Ovary (tissue), 9 donors: ENCODE results near the gene SRRT. TPM values are rescaled to one million over a fixed set of nuclear protein-coding genes. Genes with fewer than 3 reads are reported as not detected.

Experiments
- DNase-seq, 5 donors: peaks; one replicate each; pipeline ENCODE4 v3.0.0-alpha.2; 2019 to 2020
- H3K27ac ChIP-seq, 2 donors: fragments of 200-600 bp; one replicate each; pipeline versions ENCODE4 v1.5.1 to v1.8.0; 2019 to 2022
- H3K27me3 ChIP-seq: fragments of 200-600 bp; one replicate; pipeline ENCODE4 v1.8.0; 2022
- H3K36me3 ChIP-seq: fragments of 200-600 bp; sonication (generic); one replicate; pipeline ENCODE4 v1.5.1; 2019
- H3K4me1 ChIP-seq: one replicate; pipeline ENCODE4 v1.8.1; 2013; ENCODE audit warnings: mild to moderate bottlenecking, moderate library complexity; ENCODE audit not compliant: insufficient read depth
- H3K4me3 ChIP-seq: fragments of 200-600 bp; sonication (generic); one replicate; pipeline ENCODE4 v1.5.1; 2017
- H3K9me3 ChIP-seq, 2 donors: fragments of 200-600 bp in 1 of 2; sonication (generic) in 1 of 2; one replicate each; pipeline versions ENCODE4 v1.5.1 to v1.8.1; 2013 to 2019; ENCODE audit warnings: mild to moderate bottlenecking in 1 of 2, moderate library complexity in 1 of 2
- EP300 ChIP-seq: sonication (generic); formaldehyde crosslinking; IDR thresholded peaks from one replicate; pipeline ENCODE4 v1.6.1; 2017; ENCODE audit warnings: antibody characterized with exemption
- POLR2A ChIP-seq: fragments of 450-650 bp; IDR thresholded peaks from one replicate; pipeline ENCODE4 v1.6.1; 2017; ENCODE audit warnings: antibody characterized with exemption, mild to moderate bottlenecking, moderate library complexity
- WGBS, 3 donors: extraction: QIAGEN DNeasy Blood & Tissue Kit in 1 of 3; methylation state at CpG; one replicate each; pipeline versions ENCODE4 v1.1.5 to v1.1.7; 2013 to 2017; 5-methylcytosine and 5-hydroxymethylcytosine counted together
- intact Hi-C, 4 donors: fragments of 100-400 bp; cut with DNase I; formaldehyde crosslinking; loops; one replicate each; pipeline versions ENCODE4 v1.11.0 to v1.15.1; 2022 to 2023
- polyA plus RNA-seq, 2 donors: library from polyadenylated mRNA; stranded (reverse); fragments of 200-250 nt in 1 of 2; fragments of 350-450 nt in 1 of 2; fragmentation: Illumina TruSeq in 1 of 2; extraction: RNeasy Lipid Tissue Mini Kit (QIAGEN cat#74804) in 1 of 2; gene quantifications; one replicate each; pipeline ENCODE4 v1.2.3, GENCODE V29; 2013 to 2014
- total RNA-seq, 7 donors: library from RNA; depleted of rRNA in 2 of 7; stranded (reverse); fragments of >200 nt in 2 of 7; fragmentation: NEBNext Ultra II Directional in 3 of 7; extraction: Animal tissue kit (Norgen Biotek cat#: 25700) in 3 of 7; gene quantifications; one replicate each; pipeline versions ENCODE4 v1.1.0 to v1.2.4, GENCODE V29; 2016 to 2023
- TF ChIP-seq, protein P1 (sequence below), 3 donors: fragments of 450-650 bp in 2 of 3; fragments of 200-600 bp in 1 of 3; IDR thresholded peaks; one replicate each; pipeline versions ENCODE4 v1.5.1 to v1.8.0; 2016 to 2022; ENCODE audit warnings: antibody characterized with exemption in 3 of 3, mild to moderate bottlenecking in 1 of 3
- donor health status: DM: no; HTN: no; CAD: no; lungs with moderate emphysema.
- donor health status: DM: no; HTN: no; CAD: no.
- donor health status: Bipolar disorder and iron deficiency.
- donor health status: DM: yes; HTN: yes; CAD: no.
- donor health status: DM: no; HTN: no; CAD: no.
- donor health status: DM: yes; HTN: yes; CAD: no.

SRRT gene
- total and polyA plus RNA-seq, 9 donors = 45.8 to 191 (median 135) TPM

DNA sequence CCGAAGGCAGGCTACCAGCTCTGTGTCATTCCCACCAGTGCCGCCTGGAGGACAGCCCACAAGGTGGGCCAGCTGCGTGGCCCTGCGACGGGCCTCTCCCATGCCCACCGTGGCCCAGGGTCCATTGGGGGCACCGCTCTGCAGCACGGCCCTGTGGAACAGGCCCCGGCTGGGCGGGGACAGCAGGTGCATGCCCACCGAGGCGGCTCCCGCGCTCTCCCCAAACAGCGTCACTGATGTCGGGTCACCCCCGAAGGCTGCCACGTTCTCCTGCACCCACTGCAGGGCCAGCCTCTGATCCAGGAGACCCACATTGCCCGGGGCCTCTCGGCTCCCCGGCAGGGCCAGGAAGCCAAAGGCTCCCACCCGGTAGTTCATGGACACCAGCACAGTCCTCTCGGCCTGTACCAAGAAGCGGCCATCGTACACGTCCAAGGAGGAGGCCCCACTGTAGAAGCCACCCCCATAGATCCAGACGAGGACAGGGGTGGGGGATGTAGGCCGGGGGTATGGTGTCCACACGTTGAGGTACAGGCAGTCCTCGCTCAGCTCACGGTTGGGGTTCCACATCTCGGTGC is 18.5 kb downstream of the SRRT start:
- Histone ChIP-seq H3K36me3 (no peaks in the 10 kb centered on the region), H3K27me3 (no peaks in the 10 kb centered on the region), H3K4me3 (no peak overlapping the region), H3K9me3 (no peaks in the 10 kb centered on the region), H3K4me1 (peaks cover 9% of the 10 kb centered on the region), H3K27ac (no peak overlapping the region)
- no peak for TF ChIP-seq EP300
- TF ChIP-seq, protein P1, sequence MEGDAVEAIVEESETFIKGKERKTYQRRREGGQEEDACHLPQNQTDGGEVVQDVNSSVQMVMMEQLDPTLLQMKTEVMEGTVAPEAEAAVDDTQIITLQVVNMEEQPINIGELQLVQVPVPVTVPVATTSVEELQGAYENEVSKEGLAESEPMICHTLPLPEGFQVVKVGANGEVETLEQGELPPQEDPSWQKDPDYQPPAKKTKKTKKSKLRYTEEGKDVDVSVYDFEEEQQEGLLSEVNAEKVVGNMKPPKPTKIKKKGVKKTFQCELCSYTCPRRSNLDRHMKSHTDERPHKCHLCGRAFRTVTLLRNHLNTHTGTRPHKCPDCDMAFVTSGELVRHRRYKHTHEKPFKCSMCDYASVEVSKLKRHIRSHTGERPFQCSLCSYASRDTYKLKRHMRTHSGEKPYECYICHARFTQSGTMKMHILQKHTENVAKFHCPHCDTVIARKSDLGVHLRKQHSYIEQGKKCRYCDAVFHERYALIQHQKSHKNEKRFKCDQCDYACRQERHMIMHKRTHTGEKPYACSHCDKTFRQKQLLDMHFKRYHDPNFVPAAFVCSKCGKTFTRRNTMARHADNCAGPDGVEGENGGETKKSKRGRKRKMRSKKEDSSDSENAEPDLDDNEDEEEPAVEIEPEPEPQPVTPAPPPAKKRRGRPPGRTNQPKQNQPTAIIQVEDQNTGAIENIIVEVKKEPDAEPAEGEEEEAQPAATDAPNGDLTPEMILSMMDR (IDR thresholded peaks at IDR 0.05) = no peak
- TF ChIP-seq POLR2A = no peak
- intact Hi-C loops = loop anchor here in 2 of 4 donors (10.0 kb wide), 4 partner anchors 241 to 401 kb away; partner anchors contain the start of gene VGF (in 1 of the 2)
- DNase-seq = peak in 2 of 5 donors; percentile 31 to 49
- 87 to 90% (median 88%) methylated on average over 28 to 32 of the region's 32 CpGs for WGBS, 3 donors

DNA sequence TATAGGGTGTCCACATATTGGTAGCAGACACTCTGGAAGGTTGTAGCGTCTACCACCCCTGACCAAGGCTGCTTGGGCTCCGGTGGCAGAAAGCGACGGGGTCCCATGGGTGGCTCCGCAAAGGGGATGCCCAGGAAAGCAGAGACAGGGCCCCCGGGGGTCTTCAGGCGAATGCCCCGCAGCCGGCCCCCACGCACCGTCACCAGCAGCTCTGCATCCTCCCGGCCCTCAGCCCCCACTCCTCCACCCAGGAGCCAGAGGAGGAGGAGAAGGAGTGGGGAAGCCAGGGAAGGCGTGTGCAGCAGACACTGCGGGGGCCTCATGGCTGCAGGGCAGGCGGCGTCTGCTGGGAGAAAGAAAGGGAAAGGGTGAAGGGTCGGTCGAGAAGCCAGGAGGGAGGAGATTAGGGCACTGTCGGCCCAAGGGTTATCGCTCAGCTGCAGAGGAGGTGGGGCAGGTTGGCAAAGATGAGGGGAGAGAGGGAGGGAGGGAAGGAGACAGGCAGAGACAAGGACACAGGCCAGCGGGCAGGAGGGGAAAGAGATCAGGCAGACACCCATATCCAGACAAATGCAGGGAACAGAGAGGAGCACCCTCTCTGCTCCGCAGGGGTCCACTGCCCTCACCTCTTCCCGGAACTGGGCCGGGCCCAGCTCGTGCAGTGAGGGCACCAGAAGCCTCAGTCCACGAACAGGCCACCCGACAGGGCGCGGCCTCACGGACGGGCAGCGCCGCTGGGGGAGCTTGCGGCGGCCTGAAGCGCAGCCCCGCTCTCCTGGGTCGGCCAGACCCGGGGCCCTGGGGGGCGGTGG is 19.2 kb downstream of the SRRT start:
- intact Hi-C loops = loop anchor here in 2 of 4 donors (10.0 kb wide), 4 partner anchors 241 to 401 kb away; partner anchors contain the start of gene VGF (in 1 of the 2)
- peak overlapping the region; percentile 41 for H3K4me3 ChIP-seq
- no peaks in the 10 kb centered on the region for H3K27me3 ChIP-seq
- H3K9me3 ChIP-seq = no peaks in the 10 kb centered on the region
- H3K36me3 ChIP-seq = no peaks in the 10 kb centered on the region
- H3K27ac ChIP-seq = peak overlapping the region in 1 of 2 donors; percentile 57
- DNase-seq = peak in 1 of 5 donors; percentile 41
- TF ChIP-seq EP300 (no peak), POLR2A (no peak)
- TF ChIP-seq, protein P1 (IDR thresholded peaks at IDR 0.05) = no peak
- 39 to 43% (median 41%) methylated on average over 29 to 40 of the region's 40 CpGs for WGBS, 3 donors
- peaks cover 6% of the 10 kb centered on the region for H3K4me1 ChIP-seq

DNA sequence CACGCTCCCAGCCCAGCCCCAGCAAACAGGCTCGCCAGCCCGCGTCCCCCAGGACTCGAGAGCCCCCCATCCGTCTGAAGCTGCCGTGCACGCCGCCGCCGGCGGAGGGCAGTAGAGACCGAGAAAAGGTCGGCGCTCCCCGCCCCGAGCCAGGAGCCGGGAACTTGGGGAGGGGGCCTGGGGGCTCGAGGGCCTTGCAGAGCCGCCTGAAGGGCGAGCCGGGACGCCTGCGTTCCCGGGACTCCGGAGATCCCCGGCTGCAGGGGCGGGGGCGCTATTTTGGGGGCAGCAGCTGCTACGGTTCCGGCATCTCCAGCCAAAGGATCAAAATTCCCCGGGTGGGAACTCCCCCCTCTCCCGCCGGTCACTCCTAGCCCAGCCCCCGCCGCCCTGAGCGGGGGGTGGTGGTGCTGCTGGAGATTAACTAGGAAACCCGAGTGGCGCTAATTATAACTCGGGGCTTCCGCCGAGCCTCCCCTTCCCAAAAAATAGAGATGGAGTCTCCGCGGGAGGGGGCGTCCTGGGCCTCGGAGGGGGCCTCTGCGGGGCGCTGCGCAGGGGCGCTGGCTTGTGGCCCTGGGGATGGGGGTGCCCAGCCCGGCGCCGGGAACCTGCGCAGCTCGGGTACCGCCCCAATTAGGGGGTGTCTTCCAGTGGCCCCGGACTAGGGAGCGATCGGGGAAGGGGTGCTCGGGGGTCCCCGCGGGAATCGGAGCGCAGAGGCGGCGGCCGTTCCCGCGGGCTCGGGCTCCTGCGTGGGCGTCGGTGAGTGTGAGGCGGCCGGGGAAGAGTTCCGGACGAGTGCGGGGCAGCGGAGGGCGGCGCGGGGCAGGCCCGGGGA is 20.2 kb downstream of the SRRT start:
- DNase-seq = peak; percentile 59 to 81 (median 71)
- no peaks in the 10 kb centered on the region for H3K36me3 ChIP-seq
- WGBS, 3 donors = 0 to 2% (median 0%) methylated on average over 19 to 83 of the region's 83 CpGs
- H3K27ac ChIP-seq = peak overlapping the region in 1 of 2 donors; percentile 57
- TF ChIP-seq, protein P1 (IDR thresholded peaks at IDR 0.05) = peak; percentile 40 to 77 (median 69)
- no peak for TF ChIP-seq POLR2A
- no peak for TF ChIP-seq EP300
- peak overlapping the region; percentile 41 for H3K4me3 ChIP-seq
- no peaks in the 10 kb centered on the region for H3K27me3 ChIP-seq
- intact Hi-C loops = loop anchor here in 2 of 4 donors (5.0 to 10.0 kb wide), 6 partner anchors 162 to 400 kb away; partner anchors contain the start of gene VGF (in 1 of the 2)
- no peaks in the 10 kb centered on the region for H3K9me3 ChIP-seq
- H3K4me1 ChIP-seq = peaks cover 6% of the 10 kb centered on the region

DNA sequence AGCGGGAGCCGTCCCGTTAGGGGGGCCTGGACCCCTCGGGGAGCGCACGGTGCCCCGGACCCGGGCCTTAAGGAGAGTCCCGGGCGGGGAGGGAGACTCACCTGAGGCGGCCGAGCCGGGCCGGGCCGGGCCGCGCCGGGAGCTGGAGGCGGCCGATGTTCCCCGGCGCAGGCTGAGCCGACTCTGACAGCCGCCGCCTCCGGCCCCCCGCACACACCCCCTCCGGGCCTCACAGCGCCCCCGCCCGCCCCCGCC is 20.7 kb downstream of the SRRT start, which contains the start of gene ACHE:
Gene ACHE (minus strand): TSS at position 188 of the 255 bp plus-strand sequence. CDS start 1,656 bp downstream, outside the sequence.
- TF ChIP-seq EP300 = no peak
- TF ChIP-seq, protein P1 (IDR thresholded peaks at IDR 0.05) = no peak
- TF ChIP-seq POLR2A = no peak
- no peaks in the 10 kb centered on the region for H3K9me3 ChIP-seq
- intact Hi-C loops = loop anchor here in 2 of 4 donors (5.0 to 10.0 kb wide), 6 partner anchors 162 to 399 kb away; partner anchors contain the start of gene VGF (in 1 of the 2)
- H3K27ac ChIP-seq = peak within 1 kb of the TSS in 1 of 2 donors; percentile 57
- H3K4me3 ChIP-seq = peak within 1 kb of the TSS; percentile 41
- WGBS, 3 donors = 0 to 2% (median 1%) methylated on average over 14 to 32 of the region's 32 CpGs
- H3K36me3 ChIP-seq = no peaks in the 10 kb centered on the region
- no peaks in the 10 kb centered on the region for H3K27me3 ChIP-seq
- peaks cover 6% of the 10 kb centered on the region for H3K4me1 ChIP-seq
- DNase-seq = no peak
